ENCODE measurements around the gene DEDD. TPM values are rescaled to one million over a fixed set of nuclear protein-coding genes. Genes with fewer than 3 reads are reported as not detected.

Gene DEDD
- total RNA-seq, 4 donors from 2014 or later = 27.5 to 34.6 (median 31.1) TPM

- peaks cover 8 to 25% of the 10 kb centered on the region in 2 donors for H3K4me1 ChIP-seq
- H3K36me3 ChIP-seq = peaks cover 17 to 27% of the 10 kb centered on the region in 2 donors
- WGBS, 2 donors = 5 to 6% methylated on average over 27 to 28 of the region's 50 CpGs
- intact Hi-C loops (cut with DNase I) = loop anchor here (10.0 kb wide), 1 partner anchor 47 kb away; the partner anchor contains the start of genes APOA2 and TOMM40L
- no peaks in the 10 kb centered on the region for H3K27me3 ChIP-seq
- peak; percentile 86 to 88 for DNase-seq
- H3K27ac ChIP-seq = peak within 1 kb of the TSS; percentile 83 to 93 (median 91)
- H3K9me3 ChIP-seq = no peaks in the 10 kb centered on the region
- peak within 1 kb of the TSS; percentile 65 to 98 (median 85) for H3K4me3 ChIP-seq (replicated peaks in 1 of 3)
- TF ChIP-seq POLR2A (IDR thresholded peaks at IDR 0.05) = peak; percentile 63 to 69
- TF ChIP-seq, protein P1, sequence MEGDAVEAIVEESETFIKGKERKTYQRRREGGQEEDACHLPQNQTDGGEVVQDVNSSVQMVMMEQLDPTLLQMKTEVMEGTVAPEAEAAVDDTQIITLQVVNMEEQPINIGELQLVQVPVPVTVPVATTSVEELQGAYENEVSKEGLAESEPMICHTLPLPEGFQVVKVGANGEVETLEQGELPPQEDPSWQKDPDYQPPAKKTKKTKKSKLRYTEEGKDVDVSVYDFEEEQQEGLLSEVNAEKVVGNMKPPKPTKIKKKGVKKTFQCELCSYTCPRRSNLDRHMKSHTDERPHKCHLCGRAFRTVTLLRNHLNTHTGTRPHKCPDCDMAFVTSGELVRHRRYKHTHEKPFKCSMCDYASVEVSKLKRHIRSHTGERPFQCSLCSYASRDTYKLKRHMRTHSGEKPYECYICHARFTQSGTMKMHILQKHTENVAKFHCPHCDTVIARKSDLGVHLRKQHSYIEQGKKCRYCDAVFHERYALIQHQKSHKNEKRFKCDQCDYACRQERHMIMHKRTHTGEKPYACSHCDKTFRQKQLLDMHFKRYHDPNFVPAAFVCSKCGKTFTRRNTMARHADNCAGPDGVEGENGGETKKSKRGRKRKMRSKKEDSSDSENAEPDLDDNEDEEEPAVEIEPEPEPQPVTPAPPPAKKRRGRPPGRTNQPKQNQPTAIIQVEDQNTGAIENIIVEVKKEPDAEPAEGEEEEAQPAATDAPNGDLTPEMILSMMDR (IDR thresholded peaks at IDR 0.05) = peak in 2 of 6 experiments; percentile 12 to 28
Observed at GRCh38 chr1:161177112-161177935, 44.9 kb upstream of the DEDD start, which contains the start of gene B4GALT3. TSS of gene B4GALT3 (minus strand) at chr1:161177507. CDS start at chr1:161176060, 1,447 bp downstream.

GRCh38 chr1:161176468-161177111 lies 44.1 kb upstream of the DEDD start:
- intact Hi-C loops (cut with DNase I) = loop anchor here (10.0 kb wide), 1 partner anchor 48 kb away; the partner anchor contains the start of genes APOA2 and TOMM40L
- TF ChIP-seq, protein P1 (IDR thresholded peaks at IDR 0.05) = no peak
- no peak for TF ChIP-seq POLR2A (IDR thresholded peaks at IDR 0.05)
- no peaks in the 10 kb centered on the region for H3K27me3 ChIP-seq
- peaks cover 24 to 34% of the 10 kb centered on the region in 2 donors for H3K36me3 ChIP-seq
- 11 to 18% methylated on average over 11 to 17 of the region's 17 CpGs for WGBS, 2 donors
- H3K27ac ChIP-seq = peak overlapping the region; percentile 83 to 93 (median 91)
- no peak for DNase-seq
- H3K4me1 ChIP-seq = peaks cover 8 to 26% of the 10 kb centered on the region in 2 donors
- H3K4me3 ChIP-seq (replicated peaks in 1 of 3) = peak overlapping the region; percentile 65 to 98 (median 85)
- no peaks in the 10 kb centered on the region for H3K9me3 ChIP-seq

GRCh38 chr1:161175771-161176453 lies 43.4 kb upstream of the DEDD start:
- intact Hi-C loops (cut with DNase I) = loop anchor here (10.0 kb wide), 1 partner anchor 49 kb away; the partner anchor contains the start of genes APOA2 and TOMM40L
- DNase-seq = no peak
- peaks cover 31 to 41% of the 10 kb centered on the region in 2 donors for H3K36me3 ChIP-seq
- peak overlapping the region in 2 of 3 donors; percentile 83 to 91 for H3K27ac ChIP-seq
- WGBS, 2 donors = 87 to 90% methylated on average over 10 of the region's 10 CpGs
- no peaks in the 10 kb centered on the region for H3K9me3 ChIP-seq
- TF ChIP-seq, protein P1 (IDR thresholded peaks at IDR 0.05) = no peak
- TF ChIP-seq POLR2A (IDR thresholded peaks at IDR 0.05) = no peak
- H3K4me3 ChIP-seq (replicated peaks in 1 of 3) = peak overlapping the region in 1 of 3 donors; percentile 65
- H3K27me3 ChIP-seq = no peaks in the 10 kb centered on the region
- peaks cover 8 to 28% of the 10 kb centered on the region in 2 donors for H3K4me1 ChIP-seq

DNA sequence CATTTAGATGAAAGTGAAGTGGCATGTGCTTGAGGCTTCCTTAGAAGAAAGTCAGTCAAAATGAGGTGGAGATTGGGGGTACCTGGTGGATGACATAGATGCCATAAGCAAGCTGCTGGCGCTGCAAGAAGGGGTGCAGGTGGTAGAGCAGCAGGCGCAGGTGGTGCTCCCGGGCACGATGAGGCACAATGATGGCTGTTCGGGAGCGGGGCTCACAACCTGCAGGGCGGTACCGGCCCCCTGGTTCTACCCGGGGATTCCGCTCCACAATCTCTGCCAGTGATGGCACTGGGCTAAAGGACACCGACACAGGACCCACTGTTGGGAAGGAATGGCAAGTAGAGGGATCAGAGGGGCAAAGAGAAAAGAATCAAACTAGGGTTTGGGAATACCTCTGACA lies 42.4 kb upstream of the DEDD start:
- WGBS, 2 donors = 92 to 98% methylated on average over 11 of the region's 11 CpGs
- H3K9me3 ChIP-seq = no peaks in the 10 kb centered on the region
- H3K27ac ChIP-seq = no peak overlapping the region
- no peaks in the 10 kb centered on the region for H3K27me3 ChIP-seq
- intact Hi-C loops (cut with DNase I) = loop anchor here (10.0 kb wide), 1 partner anchor 50 kb away; the partner anchor contains the start of genes APOA2 and TOMM40L
- peaks cover 33 to 44% of the 10 kb centered on the region in 2 donors for H3K36me3 ChIP-seq
- no peak for DNase-seq
- H3K4me1 ChIP-seq = peaks cover 8 to 28% of the 10 kb centered on the region in 2 donors
- no peak for TF ChIP-seq POLR2A (IDR thresholded peaks at IDR 0.05)
- TF ChIP-seq, protein P1 (IDR thresholded peaks at IDR 0.05) = no peak
- H3K4me3 ChIP-seq (replicated peaks in 1 of 3) = no peak overlapping the region
